Heart left ventricle (tissue), 13 donors: ENCODE measurements around the gene NETO2.

Source experiments
- POLR2A ChIP-seq, 2 donors: fragments of 450-650 bp; IDR thresholded peaks; one replicate each; pipeline ENCODE4 v1.6.1; 2017; ENCODE audit warnings: antibody characterized with exemption in 2 of 2, mild to moderate bottlenecking in 2 of 2, moderate library complexity in 2 of 2
- TF ChIP-seq, protein P1 (sequence below), 12 donors: fragments of 200-600 bp; sonication (generic) in 4 of 12; IDR thresholded peaks; one replicate each; pipeline versions ENCODE4 v1.5.0 to v1.8.0; 2018 to 2022; ENCODE audit warnings: antibody characterized with exemption in 12 of 12, mild to moderate bottlenecking in 5 of 12
- donor health status: ischemic (EF 13 %, LVEDD 7.1; RV severe dilation, severe dysfunction).
- donor health status: DM: no; HTN: yes; CAD: no.
- donor health status: DM: no; HTN: no; CAD: no.
- donor health status: ischemic (EF 25% LVEDD 6.9; RV normal size, moderate dysfunction).
- donor health status: ischemic (EF 25% LVEDD 5.7; RV mildly dilated, moderate dysfunction).
- donor health status: ischemic (EF 35%, LVEDD 5.7; RV mildly dilated, moderate dysfunction).
- donor health status: nonischemic (EF 11% LVEDD 7.7; RV severe dilation, severe dysfunction).
- donor health status: DM: yes; HTN: yes; CAD: no.
- donor health status: PGD.
- donor health status: ischemic (EF 29% LVEDD 5.4; RV normal size, mild dysfunction).
- donor health status: nonischemic (EF 23%, LVEDD 6.1; RV moderate dilation, normal function).

DNA sequence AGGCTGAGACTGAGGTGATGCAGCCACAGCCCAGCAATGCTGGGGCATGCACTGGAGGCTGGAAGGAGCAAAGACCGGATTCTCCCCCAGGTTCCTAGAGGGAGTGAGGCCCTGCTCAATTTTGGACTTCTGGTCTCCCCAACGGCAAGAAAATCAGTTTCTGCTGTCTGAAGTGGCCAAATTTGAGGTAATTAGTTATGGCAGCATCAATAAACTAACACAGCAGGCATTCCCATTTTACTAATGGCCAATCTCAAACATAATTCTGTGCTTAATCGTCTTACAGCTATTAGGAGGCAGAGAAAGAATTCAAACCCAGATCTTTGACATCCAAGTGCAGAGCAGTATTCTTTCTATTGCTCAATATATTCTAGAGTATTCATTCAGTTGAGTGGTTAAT, 16.2 kb downstream of the NETO2 start:
- TF ChIP-seq, protein P1, sequence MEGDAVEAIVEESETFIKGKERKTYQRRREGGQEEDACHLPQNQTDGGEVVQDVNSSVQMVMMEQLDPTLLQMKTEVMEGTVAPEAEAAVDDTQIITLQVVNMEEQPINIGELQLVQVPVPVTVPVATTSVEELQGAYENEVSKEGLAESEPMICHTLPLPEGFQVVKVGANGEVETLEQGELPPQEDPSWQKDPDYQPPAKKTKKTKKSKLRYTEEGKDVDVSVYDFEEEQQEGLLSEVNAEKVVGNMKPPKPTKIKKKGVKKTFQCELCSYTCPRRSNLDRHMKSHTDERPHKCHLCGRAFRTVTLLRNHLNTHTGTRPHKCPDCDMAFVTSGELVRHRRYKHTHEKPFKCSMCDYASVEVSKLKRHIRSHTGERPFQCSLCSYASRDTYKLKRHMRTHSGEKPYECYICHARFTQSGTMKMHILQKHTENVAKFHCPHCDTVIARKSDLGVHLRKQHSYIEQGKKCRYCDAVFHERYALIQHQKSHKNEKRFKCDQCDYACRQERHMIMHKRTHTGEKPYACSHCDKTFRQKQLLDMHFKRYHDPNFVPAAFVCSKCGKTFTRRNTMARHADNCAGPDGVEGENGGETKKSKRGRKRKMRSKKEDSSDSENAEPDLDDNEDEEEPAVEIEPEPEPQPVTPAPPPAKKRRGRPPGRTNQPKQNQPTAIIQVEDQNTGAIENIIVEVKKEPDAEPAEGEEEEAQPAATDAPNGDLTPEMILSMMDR (IDR thresholded peaks at IDR 0.05) = no peak
- TF ChIP-seq POLR2A (IDR thresholded peaks at IDR 0.05) = no peak
